ENCODE measurements around the gene KCNH8.

KCNH8 gene

GRCh38 chr3:19331931-19332330, 183.6 kb downstream of the KCNH8 start:
- no peaks in the 10 kb centered on the region for H3K9me3 Mint-ChIP-seq
- H3K4me1 Mint-ChIP-seq (ENCODE audit: low read depth) = no peaks in the 10 kb centered on the region
- H3K4me3 Mint-ChIP-seq = no peak overlapping the region
- DNase-seq (ENCODE audit: low spot score) = no peak
- no peaks in the 10 kb centered on the region for H3K36me3 Mint-ChIP-seq (ENCODE audit: low read depth)
- no peak overlapping the region for H3K27ac Mint-ChIP-seq
- H3K27me3 Mint-ChIP-seq (ENCODE audit: low read depth) = no peaks in the 10 kb centered on the region

GRCh38 chr3:19334120-19334519, 185.8 kb downstream of the KCNH8 start:
- no peak overlapping the region for H3K4me3 Mint-ChIP-seq
- H3K36me3 Mint-ChIP-seq (ENCODE audit: low read depth) = no peaks in the 10 kb centered on the region
- no peaks in the 10 kb centered on the region for H3K27me3 Mint-ChIP-seq (ENCODE audit: low read depth)
- no peak overlapping the region for H3K27ac Mint-ChIP-seq
- H3K9me3 Mint-ChIP-seq = no peaks in the 10 kb centered on the region
- no peak for DNase-seq (ENCODE audit: low spot score)
- no peaks in the 10 kb centered on the region for H3K4me1 Mint-ChIP-seq (ENCODE audit: low read depth)

GRCh38 chr3:19338769-19339168, 190.5 kb downstream of the KCNH8 start:
- Mint-ChIP-seq H3K27me3 (ENCODE audit: low read depth) (no peaks in the 10 kb centered on the region), H3K4me3 (no peak overlapping the region), H3K36me3 (ENCODE audit: low read depth) (no peaks in the 10 kb centered on the region), H3K27ac (no peak overlapping the region), H3K4me1 (ENCODE audit: low read depth) (no peaks in the 10 kb centered on the region), H3K9me3 (no peaks in the 10 kb centered on the region)
- DNase-seq (ENCODE audit: low spot score) = no peak

- Mint-ChIP-seq H3K36me3 (ENCODE audit: low read depth) (no peaks in the 10 kb centered on the region), H3K4me1 (ENCODE audit: low read depth) (peaks cover under 1% of the 10 kb centered on the region), H3K4me3 (no peak overlapping the region), H3K27me3 (ENCODE audit: low read depth) (peaks cover 1% of the 10 kb centered on the region), H3K9me3 (no peaks in the 10 kb centered on the region), H3K27ac (no peak overlapping the region)
- DNase-seq (ENCODE audit: low spot score) = no peak
Observed at GRCh38 chr3:19342389-19342788, 194.1 kb downstream of the KCNH8 start.

- Mint-ChIP-seq H3K9me3 (no peaks in the 10 kb centered on the region), H3K27me3 (ENCODE audit: low read depth) (peaks cover 2% of the 10 kb centered on the region), H3K27ac (no peak overlapping the region), H3K4me3 (no peak overlapping the region), H3K36me3 (ENCODE audit: low read depth) (no peaks in the 10 kb centered on the region), H3K4me1 (ENCODE audit: low read depth) (peaks cover 2% of the 10 kb centered on the region)
- no peak for DNase-seq (ENCODE audit: low spot score)
Observed at GRCh38 chr3:19346759-19347158, 198.4 kb downstream of the KCNH8 start.

GRCh38 chr3:19347671-19348070, 199.4 kb downstream of the KCNH8 start:
- Mint-ChIP-seq H3K27ac (no peak overlapping the region), H3K4me3 (no peak overlapping the region), H3K4me1 (ENCODE audit: low read depth) (peaks cover 2% of the 10 kb centered on the region), H3K36me3 (ENCODE audit: low read depth) (no peaks in the 10 kb centered on the region), H3K9me3 (no peaks in the 10 kb centered on the region), H3K27me3 (ENCODE audit: low read depth) (peaks cover 2% of the 10 kb centered on the region)
- no peak for DNase-seq (ENCODE audit: low spot score)

GRCh38 chr3:19348500-19348899, 200.2 kb downstream of the KCNH8 start:
- Mint-ChIP-seq H3K4me1 (ENCODE audit: low read depth) (peaks cover 2% of the 10 kb centered on the region), H3K36me3 (ENCODE audit: low read depth) (no peaks in the 10 kb centered on the region), H3K27me3 (ENCODE audit: low read depth) (peaks cover 2% of the 10 kb centered on the region), H3K9me3 (no peaks in the 10 kb centered on the region), H3K27ac (no peak overlapping the region), H3K4me3 (no peak overlapping the region)
- DNase-seq (ENCODE audit: low spot score) = no peak

GRCh38 chr3:19348941-19349564, 200.7 kb downstream of the KCNH8 start:
- Mint-ChIP-seq H3K4me3 (no peak overlapping the region), H3K9me3 (no peaks in the 10 kb centered on the region), H3K4me1 (ENCODE audit: low read depth) (peaks cover 2% of the 10 kb centered on the region), H3K27ac (no peak overlapping the region), H3K27me3 (ENCODE audit: low read depth) (peaks cover 2% of the 10 kb centered on the region), H3K36me3 (ENCODE audit: low read depth) (no peaks in the 10 kb centered on the region)
- DNase-seq (ENCODE audit: low spot score) = no peak

GRCh38 chr3:19357947-19358346, 209.6 kb downstream of the KCNH8 start:
- Mint-ChIP-seq H3K36me3 (ENCODE audit: low read depth) (no peaks in the 10 kb centered on the region), H3K9me3 (no peaks in the 10 kb centered on the region), H3K27me3 (ENCODE audit: low read depth) (no peaks in the 10 kb centered on the region), H3K4me1 (ENCODE audit: low read depth) (no peaks in the 10 kb centered on the region), H3K4me3 (no peak overlapping the region), H3K27ac (no peak overlapping the region)
- DNase-seq (ENCODE audit: low spot score) = no peak

GRCh38 chr3:19363071-19363470, 214.8 kb downstream of the KCNH8 start:
- Mint-ChIP-seq H3K27ac (no peak overlapping the region), H3K4me3 (no peak overlapping the region), H3K27me3 (ENCODE audit: low read depth) (no peaks in the 10 kb centered on the region), H3K36me3 (ENCODE audit: low read depth) (no peaks in the 10 kb centered on the region), H3K4me1 (ENCODE audit: low read depth) (no peaks in the 10 kb centered on the region), H3K9me3 (no peaks in the 10 kb centered on the region)
- DNase-seq (ENCODE audit: low spot score) = no peak

GRCh38 chr3:19364148-19364547, 215.8 kb downstream of the KCNH8 start:
- no peak overlapping the region for H3K4me3 Mint-ChIP-seq
- H3K9me3 Mint-ChIP-seq = no peaks in the 10 kb centered on the region
- no peaks in the 10 kb centered on the region for H3K4me1 Mint-ChIP-seq (ENCODE audit: low read depth)
- DNase-seq (ENCODE audit: low spot score) = no peak
- no peaks in the 10 kb centered on the region for H3K36me3 Mint-ChIP-seq (ENCODE audit: low read depth)
- no peak overlapping the region for H3K27ac Mint-ChIP-seq
- no peaks in the 10 kb centered on the region for H3K27me3 Mint-ChIP-seq (ENCODE audit: low read depth)

GRCh38 chr3:19365471-19365870, 217.2 kb downstream of the KCNH8 start:
- Mint-ChIP-seq H3K36me3 (ENCODE audit: low read depth) (no peaks in the 10 kb centered on the region), H3K4me3 (no peak overlapping the region), H3K27me3 (ENCODE audit: low read depth) (no peaks in the 10 kb centered on the region), H3K4me1 (ENCODE audit: low read depth) (no peaks in the 10 kb centered on the region), H3K9me3 (no peaks in the 10 kb centered on the region), H3K27ac (no peak overlapping the region)
- DNase-seq (ENCODE audit: low spot score) = no peak

GRCh38 chr3:19384868-19385267, 236.6 kb downstream of the KCNH8 start:
- Mint-ChIP-seq H3K27ac (no peak overlapping the region), H3K9me3 (no peaks in the 10 kb centered on the region), H3K4me1 (ENCODE audit: low read depth) (no peaks in the 10 kb centered on the region), H3K4me3 (no peak overlapping the region), H3K36me3 (ENCODE audit: low read depth) (no peaks in the 10 kb centered on the region), H3K27me3 (ENCODE audit: low read depth) (no peaks in the 10 kb centered on the region)
- DNase-seq (ENCODE audit: low spot score) = no peak

GRCh38 chr3:19392150-19392549, 243.8 kb downstream of the KCNH8 start:
- Mint-ChIP-seq H3K36me3 (ENCODE audit: low read depth) (no peaks in the 10 kb centered on the region), H3K27me3 (ENCODE audit: low read depth) (no peaks in the 10 kb centered on the region), H3K4me3 (no peak overlapping the region), H3K9me3 (no peaks in the 10 kb centered on the region), H3K4me1 (ENCODE audit: low read depth) (no peaks in the 10 kb centered on the region), H3K27ac (no peak overlapping the region)
- no peak for DNase-seq (ENCODE audit: low spot score)

- Mint-ChIP-seq H3K4me1 (ENCODE audit: low read depth) (no peaks in the 10 kb centered on the region), H3K9me3 (no peaks in the 10 kb centered on the region), H3K27ac (no peak overlapping the region), H3K4me3 (no peak overlapping the region), H3K36me3 (ENCODE audit: low read depth) (no peaks in the 10 kb centered on the region), H3K27me3 (ENCODE audit: low read depth) (no peaks in the 10 kb centered on the region)
- DNase-seq (ENCODE audit: low spot score) = no peak
Observed at GRCh38 chr3:19394946-19395345, 246.6 kb downstream of the KCNH8 start.

All from T-helper 2 cell treated with Interferon-gamma antibody and Interleukin-4, amounts not matched to agents 5 μg/mL and 100 μg/mL, for 36 hours (primary cell).